Fibroblast of skin of scalp (primary cell): ENCODE results near the gene TBX1.

Experiments used
- DNase-seq: peaks from one replicate; pipeline ENCODE4 v3.0.0-alpha.2; 2013

TBX1 gene

GRCh38 chr22:19738664-19739447 lies 21.7 kb upstream of the TBX1 start:
- DNase-seq: no peak

- no peak for DNase-seq
These were observed 21.1 kb upstream of the TBX1 start for GRCh38 chr22:19739448-19739895.

- DNase-seq: no peak
These were observed 20.6 kb upstream of the TBX1 start for GRCh38 chr22:19739911-19740449.

- DNase-seq: no peak
These were observed 20.0 kb upstream of the TBX1 start for GRCh38 chr22:19740586-19740985.

GRCh38 chr22:19741053-19741452 lies 19.5 kb upstream of the TBX1 start:
- no peak for DNase-seq

GRCh38 chr22:19742160-19743066 lies 18.2 kb upstream of the TBX1 start:
- DNase-seq: no peak

GRCh38 chr22:19743081-19743480 lies 17.5 kb upstream of the TBX1 start:
- DNase-seq: no peak

GRCh38 chr22:19743651-19744050 lies 16.9 kb upstream of the TBX1 start:
- DNase-seq: no peak

GRCh38 chr22:19744350-19745006 lies 16.1 kb upstream of the TBX1 start:
- DNase-seq: no peak

- peak; percentile 24 for DNase-seq
These were observed 15.2 kb upstream of the TBX1 start for GRCh38 chr22:19745155-19746101.

GRCh38 chr22:19746726-19747125 lies 13.9 kb upstream of the TBX1 start:
- DNase-seq: no peak

- no peak for DNase-seq
These were observed 13.0 kb upstream of the TBX1 start for GRCh38 chr22:19747551-19747950.

GRCh38 chr22:19748139-19748538 lies 12.4 kb upstream of the TBX1 start:
- DNase-seq: no peak

- no peak for DNase-seq
These were observed 11.4 kb upstream of the TBX1 start for GRCh38 chr22:19748991-19749664.

GRCh38 chr22:19749876-19750275 lies 10.7 kb upstream of the TBX1 start:
- no peak for DNase-seq

GRCh38 chr22:19750507-19751490 lies 9.8 kb upstream of the TBX1 start:
- DNase-seq: peak; percentile 45

- DNase-seq: no peak
These were observed 8.9 kb upstream of the TBX1 start for GRCh38 chr22:19751497-19752245.

GRCh38 chr22:19753090-19753842 lies 7.3 kb upstream of the TBX1 start:
- no peak for DNase-seq
